Measurements from ENCODE around the gene LCE3D.
"Not testable (repeated sequence)": the region's sequence is repeated elsewhere in the genome, so short reads cannot be mapped to it uniquely, and the experiment has no call there.

Gene LCE3D

DNA sequence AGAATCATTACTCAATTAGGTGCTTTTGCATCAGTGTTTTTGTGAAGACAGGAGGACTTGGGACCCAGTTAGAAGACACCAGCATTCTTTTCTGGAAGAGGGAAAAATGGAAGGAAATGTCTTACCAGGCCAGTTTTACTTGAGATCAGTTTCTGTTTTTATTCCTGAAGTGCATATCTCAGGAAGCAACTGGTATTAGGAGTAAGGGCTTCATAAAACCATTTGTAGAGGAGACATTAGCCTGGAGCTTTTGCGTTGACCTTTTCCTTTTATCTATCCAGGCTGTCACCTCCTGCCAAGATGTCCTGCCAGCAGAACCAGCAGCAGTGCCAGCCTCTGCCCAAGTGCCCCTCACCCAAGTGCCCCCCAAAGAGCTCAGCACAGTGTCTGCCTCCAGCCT lies 33.2 kb upstream of the LCE3D start, which contains the start of gene LCE3B:
Gene LCE3B, plus strand, starts transcription at position 301 of the 400 bp plus-strand sequence. Its CDS starts 0 bp downstream, at position 301.
- TF ChIP-seq, protein P1, sequence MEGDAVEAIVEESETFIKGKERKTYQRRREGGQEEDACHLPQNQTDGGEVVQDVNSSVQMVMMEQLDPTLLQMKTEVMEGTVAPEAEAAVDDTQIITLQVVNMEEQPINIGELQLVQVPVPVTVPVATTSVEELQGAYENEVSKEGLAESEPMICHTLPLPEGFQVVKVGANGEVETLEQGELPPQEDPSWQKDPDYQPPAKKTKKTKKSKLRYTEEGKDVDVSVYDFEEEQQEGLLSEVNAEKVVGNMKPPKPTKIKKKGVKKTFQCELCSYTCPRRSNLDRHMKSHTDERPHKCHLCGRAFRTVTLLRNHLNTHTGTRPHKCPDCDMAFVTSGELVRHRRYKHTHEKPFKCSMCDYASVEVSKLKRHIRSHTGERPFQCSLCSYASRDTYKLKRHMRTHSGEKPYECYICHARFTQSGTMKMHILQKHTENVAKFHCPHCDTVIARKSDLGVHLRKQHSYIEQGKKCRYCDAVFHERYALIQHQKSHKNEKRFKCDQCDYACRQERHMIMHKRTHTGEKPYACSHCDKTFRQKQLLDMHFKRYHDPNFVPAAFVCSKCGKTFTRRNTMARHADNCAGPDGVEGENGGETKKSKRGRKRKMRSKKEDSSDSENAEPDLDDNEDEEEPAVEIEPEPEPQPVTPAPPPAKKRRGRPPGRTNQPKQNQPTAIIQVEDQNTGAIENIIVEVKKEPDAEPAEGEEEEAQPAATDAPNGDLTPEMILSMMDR (IDR thresholded peaks at IDR 0.05; ENCODE audit: low read depth, low read length, missing control alignments): no peak
- no peaks in the 10 kb centered on the region for H3K27me3 ChIP-seq (replicated peaks)
- no peak for DNase-seq
- in situ Hi-C loops (cut with HindIII; ENCODE audit: low pct_ligation_motif_present, low sequenced_read_pairs): no loop called here
- H3K27ac ChIP-seq: no peak within 1 kb of the TSS
- H3K4me3 ChIP-seq (ENCODE audit: low read depth, low read length): no peak within 1 kb of the TSS
- H3K36me3 ChIP-seq (replicated peaks): no peaks in the 10 kb centered on the region

- Histone ChIP-seq H3K36me3 (replicated peaks) (no peaks in the 10 kb centered on the region), H3K4me3 (ENCODE audit: low read depth, low read length) (no peak within 1 kb of the TSS), H3K27ac (no peak within 1 kb of the TSS), H3K27me3 (replicated peaks) (no peaks in the 10 kb centered on the region)
- in situ Hi-C loops (cut with HindIII; ENCODE audit: low pct_ligation_motif_present, low sequenced_read_pairs): no loop called here
- no peak for DNase-seq
- TF ChIP-seq, protein P1 (IDR thresholded peaks at IDR 0.05; ENCODE audit: low read depth, low read length, missing control alignments): no peak
These were observed 19.6 kb upstream of the LCE3D start, which contains the start of gene LCE3C for GRCh38 chr1:152599934-152600333. LCE3C (plus strand) TSS chr1:152600234; CDS start chr1:152600732, 498 bp downstream.

DNA sequence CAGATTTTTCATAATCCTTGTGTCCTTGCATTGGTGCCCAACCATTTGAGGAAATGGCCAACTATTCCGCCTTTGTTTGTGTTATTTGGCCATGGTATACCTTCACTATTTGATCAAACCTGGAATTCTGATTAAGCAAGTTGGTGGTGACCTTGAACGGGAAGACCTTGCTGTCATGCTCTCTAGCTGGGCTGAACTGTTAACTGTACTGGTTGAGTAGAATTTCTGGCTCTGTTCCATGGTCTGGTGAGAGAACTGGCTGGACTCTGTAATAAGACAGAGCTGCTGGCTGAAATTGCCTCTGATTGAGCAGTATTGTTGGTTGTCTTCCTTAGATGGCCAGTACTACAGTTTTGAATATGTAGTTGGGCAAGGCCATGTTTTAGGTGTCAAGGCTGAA lies 16.7 kb upstream of the LCE3D start:
- Histone ChIP-seq H3K36me3 (replicated peaks) (no peaks in the 10 kb centered on the region), H3K27ac (no peak overlapping the region), H3K4me3 (ENCODE audit: low read depth, low read length) (no peak overlapping the region), H3K27me3 (replicated peaks) (no peaks in the 10 kb centered on the region)
- no peak for DNase-seq
- TF ChIP-seq, protein P1 (IDR thresholded peaks at IDR 0.05; ENCODE audit: low read depth, low read length, missing control alignments): no peak
- in situ Hi-C loops (cut with HindIII; ENCODE audit: low pct_ligation_motif_present, low sequenced_read_pairs): no loop called here

GRCh38 chr1:152585586-152585985 lies 5.3 kb upstream of the LCE3D start:
- Histone ChIP-seq H3K4me3 (ENCODE audit: low read depth, low read length) (no peak overlapping the region), H3K27ac (no peak overlapping the region), H3K27me3 (replicated peaks) (no peaks in the 10 kb centered on the region), H3K36me3 (replicated peaks) (no peaks in the 10 kb centered on the region)
- TF ChIP-seq, protein P1 (IDR thresholded peaks at IDR 0.05; ENCODE audit: low read depth, low read length, missing control alignments): no peak
- no peak for DNase-seq
- in situ Hi-C loops (cut with HindIII; ENCODE audit: low pct_ligation_motif_present, low sequenced_read_pairs): no loop called here

- in situ Hi-C loops (cut with HindIII; ENCODE audit: low pct_ligation_motif_present, low sequenced_read_pairs): no loop called here
- H3K27me3 ChIP-seq (replicated peaks): no peaks in the 10 kb centered on the region
- DNase-seq: no peak
- H3K27ac ChIP-seq: no peak overlapping the region
- no peaks in the 10 kb centered on the region for H3K36me3 ChIP-seq (replicated peaks)
- TF ChIP-seq, protein P1 (IDR thresholded peaks at IDR 0.05; ENCODE audit: low read depth, low read length, missing control alignments): no peak
- H3K4me3 ChIP-seq (ENCODE audit: low read depth, low read length): no peak overlapping the region
These were observed 2.3 kb upstream of the LCE3D start for GRCh38 chr1:152582647-152583046.

DNA sequence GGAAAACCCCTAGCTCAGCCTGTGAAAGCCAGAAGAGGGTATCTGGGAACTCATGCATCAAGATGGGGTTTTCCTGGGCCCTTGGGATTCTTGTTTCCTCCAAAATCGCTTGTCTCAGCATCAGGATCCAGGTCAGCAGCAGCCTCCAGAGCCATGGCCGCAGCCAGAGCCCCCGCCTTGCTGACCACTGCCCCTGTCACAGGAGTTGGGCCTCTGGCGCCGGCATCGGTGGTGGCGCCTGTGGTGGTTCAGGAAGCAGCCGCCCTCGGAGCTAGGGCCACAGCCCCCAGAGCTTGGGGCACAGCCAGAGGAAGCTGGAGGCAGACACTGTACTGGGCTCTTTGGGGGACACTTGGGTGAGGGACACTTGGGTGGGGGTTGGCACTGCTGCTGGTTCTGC lies 790 bp downstream of the LCE3D start:
- H3K4me3 ChIP-seq (ENCODE audit: low read depth, low read length); H3K36me3 ChIP-seq (replicated peaks); H3K27ac ChIP-seq; in situ Hi-C loops (cut with HindIII; ENCODE audit: low pct_ligation_motif_present, low sequenced_read_pairs); DNase-seq; H3K27me3 ChIP-seq (replicated peaks): not testable (repeated sequence)
